MCF 10A (cell line): Measurements from ENCODE around the gene ANAPC2. TPM values are rescaled to one million over a fixed set of nuclear protein-coding genes. Genes with fewer than 3 reads are reported as not detected.
A peak's percentile ranks its signal among the peaks of the same experiment; 100 is the strongest.

ENCODE experiments used
- BruUV-seq: library from RNA; stranded (reverse); fragments of 400-500 nt; replicated peaks from 2 replicates; lab custom pipeline; 2021; lab: Mats Ljungman, UMichigan
- CTCF ChIA-PET: fragments of 300-600 bp; sonication (Branson Sonifier 250); formaldehyde crosslinking; extraction: SDS; loops from one replicate; lab custom pipeline; 2021; ENCODE audit warnings: antibody characterized with exemption, inconsistent platforms; lab: Yijun Ruan, JAX
- POLR2A ChIA-PET: fragments of 300-600, 350-650 bp; sonication (Branson Sonifier 250); formaldehyde crosslinking; extraction: SDS; loops from one replicate; lab custom pipeline; 2020; ENCODE audit warnings: antibody characterized with exemption, inconsistent platforms; lab: Yijun Ruan, JAX
- DNase-seq: peaks from one replicate; pipeline ENCODE4 v3.0.0-alpha.2; 2018; ENCODE audit not compliant: unreplicated experiment
- H3K27ac Mint-ChIP-seq: one replicate; pipeline ENCODE4 v1.8.0; 2022; ENCODE audit warnings: mild to moderate bottlenecking, low read depth, mixed read lengths; ENCODE audit not compliant: unreplicated experiment
- H3K27me3 Mint-ChIP-seq: one replicate; pipeline ENCODE4 v1.8.0; 2022; ENCODE audit warnings: mixed read lengths; ENCODE audit not compliant: insufficient read depth, unreplicated experiment
- H3K36me3 Mint-ChIP-seq: one replicate; pipeline ENCODE4 v1.8.0; 2022; ENCODE audit warnings: mild to moderate bottlenecking, moderate library complexity, mixed read lengths; ENCODE audit not compliant: insufficient read depth, unreplicated experiment
- H3K4me1 Mint-ChIP-seq: one replicate; pipeline ENCODE4 v1.8.0; 2022; ENCODE audit warnings: mixed read lengths; ENCODE audit not compliant: insufficient read depth, unreplicated experiment
- H3K4me3 Mint-ChIP-seq: one replicate; pipeline ENCODE4 v1.8.0; 2022; ENCODE audit warnings: mild to moderate bottlenecking, moderate library complexity, mixed read lengths; ENCODE audit not compliant: unreplicated experiment
- H3K9me3 Mint-ChIP-seq: one replicate; pipeline ENCODE4 v1.8.0; 2022; ENCODE audit warnings: mixed read lengths; ENCODE audit not compliant: unreplicated experiment
- CTCF ChIP-seq: fragments of 200-600 bp; IDR thresholded peaks from one replicate; pipeline ENCODE4 v1.8.0; 2022; ENCODE audit warnings: antibody characterized with exemption, mild to moderate bottlenecking; ENCODE audit not compliant: unreplicated experiment
- intact Hi-C: fragments of 100-400 bp; cut with micrococcal nuclease; formaldehyde crosslinking; loops from 2 replicates; pipeline ENCODE4 v1.14.1; 2022
- total RNA-seq: library from RNA; stranded (reverse); gene quantifications from 2 replicates; pipeline ENCODE4 v1.2.3, GENCODE V29; 2022

The ANAPC2 gene
- total RNA-seq, 1 experiment from 2014 or later = 42.1 TPM

- TF ChIP-seq CTCF = no peak
- POLR2A ChIA-PET = interaction anchor here (1.0 kb wide), 1 partner anchor 8 kb away, joined by 4 read pairs; the partner anchor contains the start of gene TPRN
- BruUV-seq = no TSS peak
- Mint-ChIP-seq H3K4me1 (peaks cover 14% of the 10 kb centered on the region), H3K36me3 (peaks cover 20% of the 10 kb centered on the region), H3K9me3 (no peaks in the 10 kb centered on the region), H3K27me3 (no peaks in the 10 kb centered on the region), H3K4me3 (no peak overlapping the region), H3K27ac (no peak overlapping the region)
- intact Hi-C loops = no loop called here
- no peak for DNase-seq
- CTCF ChIA-PET = interaction anchor here (1.5 kb wide), 1 partner anchor 44 kb away, joined by 5 read pairs; no protein-coding TSS in a partner anchor
These were observed 4.5 kb upstream of the ANAPC2 start for GRCh38 chr9:137192859-137193258.

GRCh38 chr9:137192448-137192780 is 4.1 kb upstream of the ANAPC2 start:
- Mint-ChIP-seq H3K27ac (no peak overlapping the region), H3K9me3 (no peaks in the 10 kb centered on the region), H3K27me3 (no peaks in the 10 kb centered on the region), H3K4me1 (peaks cover 14% of the 10 kb centered on the region), H3K36me3 (peaks cover 20% of the 10 kb centered on the region), H3K4me3 (no peak overlapping the region)
- BruUV-seq = no TSS peak
- intact Hi-C loops = no loop called here
- TF ChIP-seq CTCF = no peak
- ChIA-PET CTCF (interaction anchor here (0.9 to 1.5 kb wide), 2 partner anchors 44 to 399 kb away, joined by 3 to 5 read pairs; no protein-coding TSS in a partner anchor), POLR2A (interaction anchor here (1.0 kb wide), 1 partner anchor 9 kb away, joined by 4 read pairs; the partner anchor contains the start of gene TPRN)
- no peak for DNase-seq

- DNase-seq = no peak
- POLR2A ChIA-PET = interaction anchor here (1.0 kb wide), 1 partner anchor 9 kb away, joined by 4 read pairs; the partner anchor contains the start of gene TPRN
- H3K36me3 Mint-ChIP-seq = peaks cover 20% of the 10 kb centered on the region
- H3K4me1 Mint-ChIP-seq = peaks cover 16% of the 10 kb centered on the region
- H3K27ac Mint-ChIP-seq = no peak overlapping the region
- H3K27me3 Mint-ChIP-seq = no peaks in the 10 kb centered on the region
- CTCF ChIA-PET = interaction anchor here (0.8 to 1.5 kb wide), 3 partner anchors 45 to 399 kb away, joined by 3 to 5 read pairs (median 3); no protein-coding TSS in a partner anchor
- intact Hi-C loops = no loop called here
- no peak overlapping the region for H3K4me3 Mint-ChIP-seq
- no TSS peak for BruUV-seq
- TF ChIP-seq CTCF = no peak
- no peaks in the 10 kb centered on the region for H3K9me3 Mint-ChIP-seq
These were observed 3.5 kb upstream of the ANAPC2 start for GRCh38 chr9:137191691-137192447.

GRCh38 chr9:137191245-137191644 is 2.9 kb upstream of the ANAPC2 start:
- Mint-ChIP-seq H3K36me3 (peaks cover 20% of the 10 kb centered on the region), H3K4me1 (peaks cover 19% of the 10 kb centered on the region), H3K27me3 (no peaks in the 10 kb centered on the region), H3K27ac (no peak overlapping the region), H3K4me3 (peak overlapping the region; percentile 94), H3K9me3 (no peaks in the 10 kb centered on the region)
- TF ChIP-seq CTCF = no peak
- ChIA-PET CTCF (interaction anchor here (0.8 to 1.1 kb wide), 3 partner anchors 61 to 398 kb away, joined by 3 read pairs; no protein-coding TSS in a partner anchor), POLR2A (interaction anchor here (1.1 kb wide), 1 partner anchor 10 kb away, joined by 3 read pairs; the partner anchor contains the start of gene TPRN)
- DNase-seq = no peak
- intact Hi-C loops = no loop called here
- no TSS peak for BruUV-seq
